HG03280 (cell line): ENCODE data around the gene ARSG.

Experiments used
- ATAC-seq: cut with Tn5 transposase; IDR thresholded peaks from one replicate; pipeline ENCODE4 v1.9.1; 2021; ENCODE audit warnings: mild to moderate bottlenecking, moderate library complexity; ENCODE audit not compliant: unreplicated experiment

Gene ARSG

DNA sequence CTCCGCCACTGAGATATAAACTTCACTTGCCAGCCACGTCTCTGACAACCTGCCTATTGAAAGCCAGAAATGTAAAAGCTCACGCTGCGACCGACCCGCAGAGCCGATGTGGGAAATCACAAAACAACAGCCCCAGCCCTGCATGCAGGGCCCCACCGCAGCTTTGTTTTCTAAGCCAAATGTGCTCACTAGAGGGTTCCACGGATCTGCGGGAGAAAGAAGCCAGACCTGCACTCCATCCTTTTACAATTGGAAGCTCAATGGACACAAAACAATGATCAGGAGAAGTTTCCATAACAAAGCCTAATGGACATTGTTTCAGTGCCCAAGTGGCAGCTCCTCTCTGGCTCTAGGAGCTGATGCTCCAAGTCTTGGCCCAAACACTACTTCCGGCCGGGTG, 132.9 kb downstream of the ARSG start:
- no peak for ATAC-seq

DNA sequence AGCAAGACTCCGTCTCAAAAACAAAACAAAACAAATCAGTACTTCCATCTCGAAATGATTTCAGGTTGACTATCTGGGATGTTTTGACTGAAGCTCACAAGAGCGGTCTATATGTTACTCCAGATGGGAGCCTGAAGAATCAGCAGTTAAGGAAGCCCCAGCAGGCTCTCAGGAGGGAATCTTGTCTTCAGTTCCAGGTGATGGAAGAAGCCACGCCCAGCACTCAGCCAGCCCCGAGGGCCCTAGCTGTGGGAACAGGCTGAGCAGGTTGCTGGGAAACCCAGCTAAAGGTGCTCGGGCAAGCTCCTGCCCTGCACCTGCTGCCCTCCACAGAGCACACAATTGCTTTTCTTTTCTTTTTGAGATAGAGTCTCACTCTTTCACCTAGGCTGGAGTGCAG, 133.6 kb downstream of the ARSG start:
- no peak for ATAC-seq

DNA sequence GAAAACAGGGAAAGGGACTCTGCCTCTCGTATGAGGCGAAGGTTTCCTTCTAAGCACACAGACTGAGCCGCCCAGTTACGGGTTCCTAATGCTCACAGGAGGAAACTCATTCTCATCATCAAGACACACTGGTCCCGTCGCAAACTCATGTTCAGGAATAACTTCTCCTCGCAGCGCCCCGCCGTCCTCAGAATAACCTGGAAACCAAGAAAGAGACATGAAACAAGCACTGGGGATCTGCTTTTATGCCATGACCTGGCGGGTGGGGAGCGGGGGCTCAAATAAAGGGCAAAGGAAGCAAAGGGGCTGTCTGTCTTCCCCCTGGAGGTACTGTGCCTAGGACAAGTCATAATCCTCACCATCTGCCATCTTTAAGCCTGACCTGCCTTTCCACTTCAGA, 134.7 kb downstream of the ARSG start:
- no peak for ATAC-seq

DNA sequence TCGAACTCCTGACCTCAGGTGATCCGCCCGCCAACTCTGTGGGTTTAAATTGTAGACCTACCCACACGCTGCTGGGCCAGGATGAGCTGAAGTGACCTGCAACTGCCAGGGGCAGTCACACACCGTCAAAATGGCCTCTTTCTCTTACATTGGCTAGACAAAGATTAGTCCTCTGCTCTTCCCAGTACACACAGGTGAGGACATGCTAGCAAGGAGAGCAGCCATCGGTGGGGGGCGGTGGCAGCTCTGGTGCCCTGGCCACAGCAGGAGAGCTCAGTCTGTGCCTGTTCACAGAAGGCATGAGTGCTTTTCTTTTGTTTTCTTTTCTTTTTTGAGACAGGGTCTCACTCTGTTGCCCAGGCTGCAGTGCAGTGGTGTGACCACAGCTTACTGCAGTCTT, 136.3 kb downstream of the ARSG start:
- no peak for ATAC-seq

- ATAC-seq, result no peak
Measured at GRCh38 chr17:68428498-68429172, 137.3 kb downstream of the ARSG start.

DNA sequence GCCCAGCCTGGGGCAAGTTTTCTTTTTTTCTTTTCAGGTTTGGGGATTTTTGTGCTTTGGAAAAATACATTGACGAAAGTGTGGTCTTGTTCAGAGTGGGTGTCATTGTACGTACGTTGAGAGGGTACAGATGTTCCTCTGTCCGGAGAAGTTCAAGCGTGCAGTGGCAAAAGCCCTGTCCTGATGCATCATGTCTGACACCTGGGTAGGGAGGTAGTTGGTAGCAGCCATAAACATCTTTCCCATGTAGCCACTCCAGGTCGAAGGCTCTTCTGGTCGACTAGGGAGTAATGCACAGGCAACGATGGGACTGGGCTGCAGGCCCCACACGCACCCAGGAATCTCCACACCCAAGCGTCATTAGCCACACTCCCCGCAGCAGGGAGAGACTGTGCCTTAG, 138.6 kb downstream of the ARSG start:
- ATAC-seq, result no peak

- no peak for ATAC-seq
Measured at GRCh38 chr17:68431045-68431608, 139.8 kb downstream of the ARSG start.

DNA sequence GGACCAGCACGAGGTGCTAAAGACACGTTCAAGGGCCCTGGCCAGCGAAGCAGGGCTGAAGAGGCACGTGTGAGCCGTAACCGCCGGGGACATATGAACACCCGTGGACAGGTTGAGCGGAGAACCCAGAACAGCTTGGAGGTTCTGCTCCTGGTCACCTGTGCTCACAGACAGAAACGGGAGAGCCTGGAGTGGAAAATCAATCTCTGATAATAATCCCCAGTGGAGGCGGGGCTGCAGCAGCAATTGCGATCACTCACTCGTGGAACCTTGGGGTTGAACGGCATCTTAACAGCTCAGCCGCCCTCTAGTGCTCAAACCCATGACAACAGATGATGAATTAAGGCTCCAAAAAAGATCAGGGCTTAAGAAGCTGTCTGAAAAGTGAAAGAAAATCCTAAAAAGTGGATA, 140.4 kb downstream of the ARSG start:
- ATAC-seq, result no peak

DNA sequence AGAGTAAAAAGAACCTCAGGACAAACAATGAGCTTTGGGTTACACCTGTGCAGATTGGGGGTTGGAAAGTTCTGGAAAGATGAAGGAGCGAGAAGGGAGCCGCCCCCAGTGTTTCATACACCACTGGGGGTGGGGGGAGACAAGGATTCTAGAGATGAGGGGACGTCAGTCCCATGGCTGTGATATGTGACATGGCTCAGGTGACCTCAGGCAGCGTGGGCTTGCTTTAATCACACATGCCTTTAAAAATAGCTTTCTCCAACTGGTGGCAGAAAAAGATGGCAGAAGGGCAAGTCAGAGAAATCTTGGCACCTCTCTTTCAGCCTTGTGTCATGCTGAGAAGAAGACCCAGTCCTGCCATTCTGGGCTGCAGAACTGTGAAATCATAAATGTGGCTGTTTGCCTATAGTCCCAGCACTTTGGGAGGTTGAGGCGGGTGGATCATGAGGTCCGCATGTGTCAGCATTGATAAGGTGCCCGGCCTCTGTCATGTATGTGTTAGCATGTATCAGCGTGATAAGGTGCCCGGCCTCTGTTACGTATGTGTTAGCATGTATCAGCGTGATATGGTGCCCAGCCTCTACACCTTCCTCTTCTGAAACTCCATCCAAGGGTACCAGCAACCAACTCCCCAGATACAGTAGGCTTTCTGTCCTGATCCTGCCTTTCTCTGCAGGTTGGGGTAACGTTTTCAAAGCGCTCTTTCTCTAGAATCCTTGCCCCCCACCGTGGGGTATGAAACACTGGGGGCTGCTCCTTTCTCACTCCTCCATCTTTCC, 141.0 kb downstream of the ARSG start:
- no peak for ATAC-seq

- ATAC-seq, result no peak
Measured at GRCh38 chr17:68433211-68433610, 141.9 kb downstream of the ARSG start.

DNA sequence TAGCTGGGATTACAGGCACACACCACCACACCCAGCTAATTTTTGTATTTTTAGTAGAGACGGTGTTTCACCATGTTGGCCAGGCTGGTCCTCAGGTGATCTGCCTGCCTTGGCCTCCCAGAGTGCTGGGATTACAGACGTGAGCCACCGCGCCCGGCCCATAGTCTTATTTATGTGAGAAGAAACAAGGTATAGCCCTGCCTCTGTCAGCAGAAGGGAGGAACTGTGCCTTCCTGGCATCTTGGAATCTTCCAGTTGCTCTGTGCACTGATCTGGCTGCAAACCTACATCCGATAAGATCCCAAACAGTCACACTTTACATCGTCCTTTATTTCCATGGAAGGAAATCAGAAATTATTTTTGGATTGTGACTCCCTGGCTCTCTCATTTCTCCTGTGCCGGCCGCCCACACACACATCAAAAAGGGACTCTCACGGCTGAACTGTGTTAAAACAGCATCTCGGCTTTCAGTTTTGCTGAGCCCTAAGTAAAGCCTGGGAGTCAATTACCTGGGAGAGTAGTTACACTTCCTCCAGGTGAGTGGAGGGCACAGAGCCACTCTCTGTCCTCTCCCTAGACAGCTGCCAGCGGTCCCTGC, 142.7 kb downstream of the ARSG start:
- no peak for ATAC-seq

GRCh38 chr17:68435361-68435760, 144.1 kb downstream of the ARSG start:
- no peak for ATAC-seq

DNA sequence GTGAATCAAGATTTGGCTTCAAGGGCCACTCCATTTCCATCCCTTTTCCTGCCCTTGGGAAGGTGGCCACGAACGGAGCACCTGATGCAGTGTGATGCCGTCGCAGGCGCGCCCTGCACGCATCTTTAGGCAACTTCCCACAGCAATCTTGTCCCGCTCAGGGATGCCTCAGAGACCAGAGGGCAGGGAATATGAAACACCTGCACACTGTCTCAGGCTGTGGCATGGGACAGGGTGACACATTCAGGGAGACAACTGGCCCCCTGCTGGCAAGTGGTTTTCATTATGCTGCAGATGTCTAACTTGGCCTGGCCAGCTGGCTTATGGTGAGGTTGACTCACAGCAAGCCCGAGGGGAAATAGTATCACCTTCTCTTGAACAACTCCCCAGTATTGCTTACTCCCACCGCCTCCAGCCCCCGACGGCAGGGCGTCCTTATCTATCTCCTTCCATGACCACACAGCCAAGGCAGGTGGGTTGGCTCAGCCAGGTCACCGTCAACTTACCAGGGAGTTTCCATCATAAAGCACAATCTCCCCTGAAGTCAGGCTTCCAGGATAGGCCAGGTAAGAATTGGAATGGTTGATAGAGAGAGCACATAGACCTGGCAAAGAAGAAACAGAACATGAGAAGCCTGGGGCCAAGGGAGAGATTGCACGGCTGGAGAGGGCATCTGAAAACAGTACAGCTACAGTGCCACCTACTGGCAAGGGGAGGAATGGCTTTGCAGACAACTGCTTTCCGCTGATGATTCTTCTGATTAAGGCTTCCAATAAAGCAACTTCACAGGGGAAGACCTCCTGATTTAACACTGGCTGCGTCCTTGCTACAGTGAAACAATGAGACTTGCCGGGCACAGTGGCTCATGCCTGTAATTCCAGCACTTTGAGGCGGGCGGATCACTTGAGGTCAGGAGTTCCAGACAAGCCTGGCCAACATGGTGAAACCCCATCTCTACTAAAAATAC, 144.9 kb downstream of the ARSG start:
- peak; percentile 48 for ATAC-seq

DNA sequence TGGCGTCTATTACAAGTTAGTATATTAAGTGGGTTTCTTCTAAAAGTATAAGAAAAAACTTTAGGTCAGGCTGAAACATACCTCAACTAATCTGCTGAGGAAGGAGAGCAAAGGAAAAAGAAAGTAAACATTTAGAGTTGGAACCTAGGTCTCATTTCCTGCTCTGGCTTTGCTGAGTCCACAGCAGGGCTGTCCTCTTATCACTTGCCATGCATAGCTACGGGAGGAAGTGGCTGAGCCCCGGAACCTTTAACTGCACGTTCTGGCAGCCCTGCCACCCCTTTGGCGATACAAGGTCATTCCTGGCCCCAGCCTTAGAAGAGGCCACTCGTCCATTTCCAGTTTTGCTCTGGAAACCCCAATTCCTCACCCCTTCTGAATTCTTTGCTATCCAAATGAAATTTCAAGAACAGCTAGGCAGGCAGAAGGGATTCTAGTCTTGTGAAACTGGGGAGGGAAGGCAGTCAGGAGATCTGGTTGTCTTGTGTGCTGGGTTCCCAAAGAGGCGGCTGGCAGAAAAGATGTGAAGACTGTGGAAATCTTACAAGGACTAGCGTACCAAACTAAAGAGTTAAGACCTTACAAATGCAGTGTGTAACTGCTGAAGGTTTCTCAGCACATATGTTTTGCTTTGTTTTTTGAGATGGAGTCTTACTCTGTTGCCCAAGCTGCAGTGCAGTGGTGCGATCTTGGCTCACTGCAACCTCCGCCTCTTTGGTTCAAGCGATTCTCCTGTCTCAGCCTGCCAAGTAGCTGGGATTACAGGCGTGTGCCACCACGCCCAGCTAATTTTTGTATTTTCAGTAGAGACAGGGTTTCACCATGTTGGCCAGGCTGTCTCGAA, 146.9 kb downstream of the ARSG start:
- ATAC-seq, result peak; percentile 77

- ATAC-seq, result no peak
Measured at GRCh38 chr17:68439656-68440290, 148.5 kb downstream of the ARSG start.

- no peak for ATAC-seq
Measured at GRCh38 chr17:68440526-68440925, 149.2 kb downstream of the ARSG start.

DNA sequence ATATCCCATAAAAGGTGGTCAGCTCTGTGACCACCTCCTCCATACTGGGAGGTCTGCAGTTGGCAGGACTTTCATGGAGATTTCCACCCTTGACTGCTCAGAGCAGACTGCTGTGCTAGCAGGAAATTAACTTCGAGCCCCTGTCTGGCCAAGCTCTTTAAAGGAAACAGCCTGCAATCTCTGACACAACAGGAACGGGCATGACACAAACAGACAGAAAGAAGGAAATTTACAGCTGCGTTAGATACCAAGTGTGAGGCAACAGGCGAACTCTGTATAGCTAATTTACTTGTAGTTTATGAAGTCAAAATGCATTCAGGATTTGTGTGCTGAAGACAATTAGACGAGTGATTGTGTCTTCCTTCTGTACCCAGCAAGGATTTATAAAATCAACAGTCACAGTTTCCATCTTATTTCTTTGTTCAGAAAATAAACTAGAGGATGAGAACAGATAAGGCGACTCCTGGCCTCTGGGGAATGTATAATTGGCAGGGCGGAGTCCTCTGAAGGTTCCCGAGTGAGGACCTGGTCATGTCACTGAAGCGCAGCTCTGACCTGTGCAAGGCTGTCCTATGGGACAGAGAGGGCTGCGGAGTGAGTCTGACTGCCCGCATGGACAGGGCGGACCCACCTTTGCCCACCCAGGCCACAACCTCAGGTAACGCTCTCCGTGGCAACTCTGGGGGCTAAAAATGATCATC, 149.9 kb downstream of the ARSG start:
- no peak for ATAC-seq

- ATAC-seq, result no peak
Measured at GRCh38 chr17:68443972-68444464, 152.7 kb downstream of the ARSG start.

DNA sequence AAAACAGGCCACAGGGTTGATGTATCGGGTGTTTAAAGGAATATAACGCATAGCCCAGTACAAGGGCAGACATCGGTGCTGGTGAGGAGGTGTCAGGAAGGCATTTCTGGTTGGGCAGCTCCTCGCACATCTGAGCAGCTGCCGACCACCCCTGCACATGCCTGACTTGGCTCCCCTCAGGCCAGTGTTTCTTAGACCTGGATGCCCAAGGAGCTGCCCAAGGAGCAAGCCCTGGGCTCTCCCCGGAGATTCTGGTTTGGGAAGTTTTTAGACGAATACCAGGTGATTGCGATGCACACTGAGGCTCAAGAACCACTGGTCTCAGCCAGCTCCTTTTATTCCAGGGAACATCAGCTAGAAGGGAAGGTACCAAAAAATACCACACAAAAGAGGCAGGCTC, 154.4 kb downstream of the ARSG start:
- ATAC-seq, result no peak
